Stimulated activated CD4-positive, alpha-beta T cell treated with anti-CD3 and anti-CD28 coated beads, Interleukin-1b, Interleukin-23, amount 100 ng/mL, for 1 hour (primary cell): ENCODE results near the gene HHATL.

ENCODE experiments used
- DNase-seq, 2 donors: peaks; one replicate each; pipeline ENCODE4 v3.0.0-alpha.2; 2020; ENCODE audit warnings: low read depth in 2 of 2

HHATL gene

GRCh38 chr3:42664438-42664803, 38.2 kb downstream of the HHATL start:
- no peak for DNase-seq

GRCh38 chr3:42663581-42664437, 38.8 kb downstream of the HHATL start:
- DNase-seq = no peak

GRCh38 chr3:42662813-42663535, 39.6 kb downstream of the HHATL start:
- no peak for DNase-seq

- no peak for DNase-seq
Measured at GRCh38 chr3:42662037-42662812, 40.4 kb downstream of the HHATL start.

GRCh38 chr3:42661593-42662022, 41.0 kb downstream of the HHATL start:
- DNase-seq = no peak

GRCh38 chr3:42660898-42661297, 41.7 kb downstream of the HHATL start:
- DNase-seq = no peak

- DNase-seq = no peak
Measured at GRCh38 chr3:42660131-42660715, 42.4 kb downstream of the HHATL start.

GRCh38 chr3:42659451-42660130, 43.0 kb downstream of the HHATL start:
- no peak for DNase-seq

- DNase-seq = no peak
Measured at GRCh38 chr3:42658771-42659390, 43.7 kb downstream of the HHATL start.

- no peak for DNase-seq
Measured at GRCh38 chr3:42658091-42658770, 44.4 kb downstream of the HHATL start.

GRCh38 chr3:42657675-42658074, 44.9 kb downstream of the HHATL start:
- DNase-seq = no peak

GRCh38 chr3:42656680-42657610, 45.7 kb downstream of the HHATL start:
- DNase-seq = no peak

- no peak for DNase-seq
Measured at GRCh38 chr3:42655980-42656679, 46.5 kb downstream of the HHATL start.

- no peak for DNase-seq
Measured at GRCh38 chr3:42655331-42655888, 47.2 kb downstream of the HHATL start.

GRCh38 chr3:42654331-42655201, 48.0 kb downstream of the HHATL start:
- no peak for DNase-seq

GRCh38 chr3:42653560-42654330, 48.9 kb downstream of the HHATL start, which contains the start of gene ZBTB47:
Gene ZBTB47 (plus strand): TSS chr3:42653697. CDS start chr3:42658356, 4,659 bp downstream.
- no peak for DNase-seq

GRCh38 chr3:42653303-42653559, 49.4 kb downstream of the HHATL start:
- DNase-seq = no peak
